Stimulated activated CD8-positive, alpha-beta memory T cell treated with anti-CD3 and anti-CD28 coated beads, Interleukin-4, amount 100 ng/mL, for 48 hours (primary cell): Measurements from ENCODE around the gene RPS6KC1.
A peak's percentile ranks its signal among the peaks of the same experiment; 100 is the strongest.
"Not testable (repeated sequence)": the region's sequence is repeated elsewhere in the genome, so short reads cannot be mapped to it uniquely, and the experiment has no call there.

ENCODE experiments used
- DNase-seq: peaks from one replicate; pipeline ENCODE4 v3.0.0-alpha.2; 2020

The RPS6KC1 gene

GRCh38 chr1:213051127-213051880 lies at the start of gene RPS6KC1:
Gene RPS6KC1 (plus strand): TSS chr1:213051241. CDS start chr1:213051405, 164 bp downstream.
- peak; percentile 88 for DNase-seq

- DNase-seq: no peak
These were observed 47.8 kb upstream of the RPS6KC1 start for GRCh38 chr1:213003256-213003655.

GRCh38 chr1:213008564-213008963 lies 42.5 kb upstream of the RPS6KC1 start:
- no peak for DNase-seq

GRCh38 chr1:213014642-213015041 lies 36.4 kb upstream of the RPS6KC1 start:
- no peak for DNase-seq

- DNase-seq: peak; percentile 95
These were observed 35.7 kb upstream of the RPS6KC1 start, which contains the start of gene ANGEL2 for GRCh38 chr1:213015099-213016050. Gene ANGEL2 (minus strand): TSS chr1:213015867. CDS start chr1:213015671, 196 bp downstream.

- DNase-seq: no peak
These were observed 33.4 kb upstream of the RPS6KC1 start for GRCh38 chr1:213017447-213018273.

GRCh38 chr1:213019450-213019849 lies 31.6 kb upstream of the RPS6KC1 start:
- no peak for DNase-seq

GRCh38 chr1:213020016-213020415 lies 31.0 kb upstream of the RPS6KC1 start:
- DNase-seq: no peak

- DNase-seq: not testable (repeated sequence)
These were observed 24.0 kb upstream of the RPS6KC1 start for GRCh38 chr1:213027024-213027423.

- DNase-seq: no peak
These were observed 18.4 kb upstream of the RPS6KC1 start for GRCh38 chr1:213032651-213033050.

GRCh38 chr1:213034713-213035112 lies 16.3 kb upstream of the RPS6KC1 start:
- no peak for DNase-seq

GRCh38 chr1:213035573-213035972 lies 15.5 kb upstream of the RPS6KC1 start:
- no peak for DNase-seq

GRCh38 chr1:213041443-213041842 lies 9.6 kb upstream of the RPS6KC1 start:
- DNase-seq: no peak

GRCh38 chr1:213045321-213046226 lies 5.5 kb upstream of the RPS6KC1 start:
- DNase-seq: not testable (repeated sequence)

GRCh38 chr1:213049232-213049631 lies 1.8 kb upstream of the RPS6KC1 start:
- no peak for DNase-seq

GRCh38 chr1:213050745-213051126 lies 305 bp upstream of the RPS6KC1 start:
- no peak for DNase-seq

- no peak for DNase-seq
These were observed 801 bp downstream of the RPS6KC1 start for GRCh38 chr1:213051881-213052202.

- no peak for DNase-seq
These were observed 2.4 kb downstream of the RPS6KC1 start for GRCh38 chr1:213053455-213053854.

GRCh38 chr1:213054142-213054541 lies 3.1 kb downstream of the RPS6KC1 start:
- no peak for DNase-seq

- no peak for DNase-seq
These were observed 3.9 kb downstream of the RPS6KC1 start for GRCh38 chr1:213054733-213055591.

GRCh38 chr1:213055767-213056166 lies 4.7 kb downstream of the RPS6KC1 start:
- no peak for DNase-seq
